ENCODE data around the gene ZXDC.
A peak's percentile ranks its signal among the peaks of the same experiment; 100 is the strongest.

Gene ZXDC

DNA sequence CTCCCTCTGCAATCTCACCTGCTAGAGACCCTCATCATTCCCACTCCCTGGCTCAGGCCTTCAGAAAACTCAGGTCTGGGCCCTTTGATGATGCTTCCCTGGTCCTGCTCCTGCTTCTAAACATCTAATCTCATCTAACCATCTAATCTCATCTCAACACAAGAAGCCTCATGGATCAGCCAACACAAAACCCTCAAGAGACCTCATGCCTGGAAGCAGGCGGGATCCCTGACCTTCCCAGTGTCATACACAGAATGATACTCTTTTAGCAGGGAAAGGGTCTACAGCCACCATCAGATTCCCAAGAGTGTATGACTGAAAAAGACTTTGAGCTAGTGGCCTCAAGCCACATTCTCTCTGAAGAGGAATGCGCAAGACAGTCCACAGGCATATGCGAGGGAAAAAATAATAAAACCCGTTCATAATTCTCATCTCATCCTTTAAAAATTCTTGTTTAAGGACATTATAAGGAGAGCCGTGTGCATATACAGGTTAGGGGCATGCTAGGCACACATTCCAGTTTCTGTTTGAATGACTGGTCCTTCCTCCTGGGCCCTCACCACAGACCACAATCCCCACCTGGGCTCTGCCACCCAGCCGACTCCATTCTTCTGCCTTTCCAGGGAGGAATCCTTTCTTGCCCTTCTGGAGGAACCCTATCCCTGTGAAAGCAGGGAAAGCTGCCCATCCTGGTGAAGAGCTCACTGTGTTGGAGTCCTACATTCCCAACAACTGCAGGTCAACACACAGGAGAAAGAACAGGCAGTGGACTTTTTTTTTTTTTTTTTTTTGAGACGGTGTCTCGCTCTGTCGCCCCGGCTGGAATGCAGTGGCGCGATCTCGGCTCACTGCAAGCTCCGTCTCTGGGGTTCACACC, 2.2 kb downstream of the ZXDC start:
- DNase-seq (ENCODE audit: low spot score) = no peak

DNA sequence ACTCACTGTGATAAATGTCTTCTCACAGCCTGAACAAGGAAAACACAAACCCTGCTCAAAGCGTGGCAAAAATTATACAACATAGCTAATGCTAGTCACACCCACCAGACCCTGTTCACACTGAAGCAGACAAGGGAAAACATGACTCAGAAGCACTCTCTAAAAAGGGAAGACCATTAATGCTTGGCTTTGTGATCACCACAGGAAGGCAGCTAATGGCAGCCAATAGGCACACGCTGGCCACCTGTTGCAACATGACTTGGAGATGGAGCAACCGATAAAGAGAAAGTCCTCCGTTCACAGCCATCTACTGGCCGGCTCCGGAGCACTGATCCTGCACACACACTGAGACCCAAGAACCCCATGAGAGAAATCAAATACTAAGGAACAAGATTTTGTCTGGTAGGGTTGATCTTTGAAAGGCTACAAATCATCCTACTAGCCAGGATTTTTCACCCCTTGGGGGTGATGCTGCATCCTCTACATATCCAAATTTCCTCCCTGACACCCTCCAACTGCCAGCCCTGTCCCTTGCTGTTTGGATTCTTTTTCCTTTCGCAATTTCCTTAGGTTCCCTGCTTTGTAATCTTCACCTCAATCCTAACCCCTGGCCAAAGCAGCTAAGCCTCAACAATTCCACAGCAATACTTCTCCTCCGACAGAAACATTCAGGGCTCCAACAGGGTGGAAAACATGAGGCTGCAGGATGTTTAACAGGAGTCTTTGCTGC, 3.2 kb downstream of the ZXDC start:
- peak; percentile 67 for DNase-seq (ENCODE audit: low spot score)

DNA sequence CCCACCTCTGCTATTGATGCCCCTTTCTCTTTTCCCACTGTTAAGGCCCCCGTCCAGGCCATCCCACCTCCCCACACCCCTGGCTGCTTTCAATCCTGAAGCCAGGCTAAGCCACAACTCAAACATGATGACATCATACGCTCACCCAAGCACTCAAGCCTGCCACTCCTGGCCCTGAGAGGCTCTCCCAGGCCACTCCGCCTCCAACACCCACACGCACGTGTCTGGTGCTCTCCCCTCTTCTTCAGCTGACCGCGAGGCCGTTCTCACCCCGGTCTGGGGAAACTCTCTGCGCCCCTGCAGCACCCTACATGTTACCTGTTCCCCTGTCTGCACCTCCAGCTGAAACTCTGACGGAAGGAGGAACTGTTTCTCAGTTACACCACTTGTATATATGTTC, 6.2 kb downstream of the ZXDC start:
- DNase-seq (ENCODE audit: low spot score) = no peak

DNA sequence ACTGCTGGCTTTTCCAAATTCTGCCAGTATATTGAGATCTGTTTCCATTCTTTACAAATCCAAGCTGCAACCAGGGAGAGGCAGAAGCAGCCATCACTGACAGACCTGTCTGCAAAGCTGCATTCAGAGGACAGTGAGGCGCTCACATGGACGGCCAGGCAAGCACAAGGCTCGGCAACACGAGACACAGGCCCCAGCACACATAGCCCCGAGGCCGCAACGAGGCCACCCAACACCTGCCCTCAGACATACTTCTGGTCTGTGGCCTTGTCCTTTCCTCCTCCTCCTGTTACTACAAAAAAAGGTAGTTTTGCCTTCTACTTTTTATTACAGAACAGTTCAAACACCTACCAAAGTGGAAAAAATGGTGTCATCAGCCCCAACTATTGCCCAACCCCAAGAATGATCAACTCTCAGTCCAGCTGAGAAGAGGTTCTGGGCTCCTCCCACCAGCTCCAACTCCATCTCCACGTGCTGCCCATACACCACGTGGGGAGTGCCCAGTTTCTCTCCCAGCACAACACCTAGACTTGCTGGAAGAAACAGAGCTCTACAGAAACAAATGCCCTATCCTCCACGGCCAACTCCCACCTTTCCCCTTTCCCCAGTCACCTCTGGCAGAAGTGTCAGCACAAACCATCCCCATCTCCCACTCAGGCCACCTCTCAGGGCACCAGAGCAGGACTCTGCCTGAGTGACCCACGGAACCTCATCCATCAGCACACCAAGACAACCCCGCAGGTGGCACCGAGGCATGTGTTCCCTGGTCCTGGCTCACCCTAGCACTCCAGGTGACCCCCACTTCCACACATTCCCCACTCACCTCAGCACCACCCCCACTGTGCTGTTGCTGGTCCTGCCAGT, 7.4 kb downstream of the ZXDC start:
- no peak for DNase-seq (ENCODE audit: low spot score)

DNA sequence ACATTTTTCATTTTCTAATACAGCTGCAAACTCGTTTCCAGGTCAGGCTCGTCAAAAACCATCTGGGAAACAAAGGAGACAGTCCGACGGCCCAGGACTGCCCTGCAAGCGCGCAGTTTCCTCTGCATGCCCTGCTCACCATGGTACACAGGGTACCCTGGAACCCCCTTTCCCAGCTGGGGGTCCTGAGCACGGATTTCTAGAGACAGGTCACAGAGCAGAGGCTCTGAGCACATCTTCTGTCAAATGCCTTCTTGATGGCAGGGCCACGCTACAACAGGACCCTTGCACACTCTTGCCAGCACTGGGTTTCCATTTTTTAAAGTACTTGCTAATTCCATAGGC, 8.1 kb downstream of the ZXDC start:
- no peak for DNase-seq (ENCODE audit: low spot score)

DNA sequence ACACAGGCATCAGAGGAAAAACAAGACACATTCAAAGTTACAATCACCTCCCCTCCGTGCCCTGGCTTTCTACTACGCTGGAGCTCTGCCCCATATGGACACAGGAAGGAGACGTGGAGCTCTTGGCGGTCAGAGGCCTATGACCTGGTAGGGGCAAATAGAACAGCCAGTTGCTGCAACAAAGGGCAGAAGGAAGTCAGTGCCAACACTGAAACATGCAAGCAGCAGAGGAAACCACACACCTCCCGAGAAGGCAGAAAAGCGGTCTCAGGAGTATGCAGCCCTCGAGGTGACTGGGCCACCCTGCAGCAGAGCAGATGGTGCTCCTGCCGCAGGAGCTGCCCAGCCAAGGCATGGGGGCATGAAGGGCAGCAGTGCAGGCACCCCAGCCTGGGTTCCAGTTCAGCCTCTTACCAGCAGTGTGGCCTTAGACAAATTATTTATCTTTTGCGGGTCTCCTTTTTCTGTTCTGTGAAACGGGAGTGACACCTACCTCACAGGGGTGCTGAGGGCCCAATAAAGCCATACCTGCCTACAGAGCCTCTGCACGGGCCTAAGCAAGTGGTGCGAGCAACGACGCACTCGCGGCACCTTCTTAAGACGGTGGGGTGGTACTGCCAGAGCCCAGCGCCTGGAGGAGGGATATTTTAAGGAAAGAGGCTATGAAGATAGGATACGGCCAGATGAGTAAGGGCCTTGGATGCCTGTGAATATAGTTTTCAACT, 8.6 kb downstream of the ZXDC start:
- DNase-seq (ENCODE audit: low spot score) = no peak

DNA sequence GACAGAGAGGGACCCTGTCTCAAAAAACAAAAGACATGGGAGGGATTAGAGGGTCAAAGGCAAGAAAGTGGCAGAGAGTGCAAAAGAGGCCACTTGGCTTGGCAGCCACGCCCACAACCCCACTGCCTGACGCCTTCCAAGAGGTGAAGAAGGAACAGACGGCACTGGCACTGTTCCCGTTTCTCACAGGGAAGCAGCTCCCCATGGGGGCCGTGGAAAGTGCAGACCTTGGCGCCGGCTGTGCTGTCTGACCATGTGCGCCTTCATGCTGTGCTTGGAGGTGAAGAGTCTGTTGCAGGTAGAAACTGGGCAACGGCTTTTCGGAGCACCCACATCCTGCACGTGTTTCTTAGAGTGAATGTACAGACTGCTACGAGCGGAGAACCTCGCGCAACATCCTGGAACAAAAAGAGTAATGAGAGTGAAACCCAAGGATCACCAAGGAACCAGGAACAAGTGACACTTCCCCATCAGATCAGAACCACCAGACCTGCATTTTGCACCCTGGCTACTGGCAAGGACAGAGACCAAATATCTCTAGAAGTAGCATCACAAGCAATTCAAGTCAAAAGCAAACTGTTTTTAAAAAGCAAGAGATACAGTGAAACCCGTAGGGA, 9.7 kb downstream of the ZXDC start:
- DNase-seq (ENCODE audit: low spot score) = no peak

DNA sequence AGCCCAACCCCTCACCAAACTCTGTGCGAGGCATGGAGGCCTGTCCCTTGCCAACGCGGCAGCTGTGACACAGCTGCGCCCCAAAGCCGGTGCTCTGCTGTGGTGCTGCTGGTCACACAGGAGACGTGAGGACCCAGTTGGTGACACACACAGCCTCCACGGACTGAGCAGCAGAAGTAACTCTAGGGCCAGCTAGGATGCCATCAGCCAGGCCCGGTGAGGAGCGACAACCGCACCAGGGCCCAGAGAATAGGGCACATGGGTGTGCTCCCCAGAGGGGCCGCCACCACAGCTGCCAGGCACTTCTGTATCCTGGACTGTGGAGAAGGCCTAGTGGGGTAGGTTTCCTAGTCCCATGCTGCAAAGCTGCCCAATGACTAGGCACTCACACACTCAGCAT, 10.7 kb downstream of the ZXDC start:
- no peak for DNase-seq (ENCODE audit: low spot score)

DNA sequence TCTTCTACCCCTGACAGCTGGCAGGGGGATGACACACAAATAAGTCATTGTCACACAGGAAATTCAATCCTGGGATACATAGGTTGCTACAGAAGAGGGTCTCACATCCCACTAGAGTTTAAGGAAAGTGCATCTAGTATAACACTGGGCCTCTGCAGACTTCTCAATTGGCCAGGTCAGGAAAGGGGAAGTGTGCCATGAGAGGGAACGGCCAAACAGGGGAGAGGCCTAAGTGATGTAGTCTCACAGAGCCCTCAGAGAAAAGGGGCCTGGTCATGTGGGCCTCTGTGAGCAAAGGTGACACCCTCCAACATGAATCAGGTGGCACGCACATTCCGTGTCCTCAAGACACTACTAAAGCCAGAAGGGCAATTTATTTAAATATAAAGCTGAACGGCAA, 11.2 kb downstream of the ZXDC start:
- no peak for DNase-seq (ENCODE audit: low spot score)

DNA sequence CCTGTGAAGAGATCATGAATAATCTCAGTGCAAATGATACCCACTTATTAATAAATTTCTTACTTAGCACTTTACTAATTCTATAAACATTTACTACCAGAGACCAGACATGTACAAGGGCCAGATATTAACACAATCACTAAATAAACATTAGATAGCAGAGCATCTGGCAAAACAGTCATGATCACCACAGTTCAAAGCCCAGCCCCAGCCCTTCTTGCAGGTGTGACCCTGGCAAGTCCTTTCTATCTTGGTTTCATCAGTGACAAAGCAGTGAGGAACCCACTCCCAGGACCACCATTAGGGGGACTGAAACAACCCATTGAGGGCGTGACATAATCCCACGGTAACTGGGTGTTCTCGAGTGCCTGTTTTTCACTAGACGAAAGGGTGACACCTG, 11.6 kb downstream of the ZXDC start:
- no peak for DNase-seq (ENCODE audit: low spot score)

DNA sequence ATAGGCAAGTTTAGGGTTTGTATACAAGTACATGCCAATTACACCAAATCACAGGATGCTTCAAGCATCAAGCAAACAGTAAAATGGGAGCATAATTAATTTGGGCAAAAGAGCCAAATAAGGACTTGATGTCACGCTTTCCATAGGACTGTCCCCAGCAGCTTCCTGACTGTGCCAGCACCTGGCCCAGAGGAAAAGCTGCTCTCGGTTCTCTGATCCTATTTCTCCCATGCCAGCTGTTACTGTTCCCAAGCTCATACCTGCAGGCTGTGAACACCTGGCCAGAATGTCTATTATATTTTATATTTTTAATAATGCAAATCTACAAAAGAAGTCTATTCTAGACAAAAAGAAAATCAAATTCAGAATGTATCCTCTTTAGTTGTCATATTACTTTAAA, 12.2 kb downstream of the ZXDC start:
- no peak for DNase-seq (ENCODE audit: low spot score)

DNA sequence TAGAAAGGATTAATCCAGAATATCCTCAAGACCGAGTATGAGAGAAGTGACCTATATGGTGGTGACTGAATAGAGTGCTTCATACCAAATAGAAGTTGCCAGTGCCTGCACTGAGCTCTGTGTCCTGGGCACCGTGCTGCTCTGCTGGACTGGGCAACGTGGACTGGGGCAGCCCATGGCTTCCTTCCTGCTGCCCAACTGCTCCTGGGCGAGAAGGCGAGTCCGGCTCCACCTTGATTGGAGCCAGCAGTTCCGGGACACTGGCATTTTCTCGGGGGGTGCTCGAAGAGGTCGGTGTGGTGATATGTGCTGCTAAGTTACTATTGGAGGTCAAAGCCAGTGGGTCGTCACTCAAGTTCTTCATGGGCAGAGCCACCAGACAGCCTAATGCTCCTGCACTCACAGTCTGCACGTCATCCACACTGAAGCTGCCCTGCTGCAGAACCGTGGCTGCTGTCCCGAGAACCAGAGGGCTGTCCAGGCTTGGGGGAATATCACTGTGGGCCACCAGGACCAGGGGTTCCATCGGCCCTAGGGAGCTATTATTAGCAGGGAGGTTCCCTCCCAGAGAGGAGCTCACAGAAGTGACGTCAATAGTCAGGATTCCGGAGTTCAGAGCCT, 14.1 kb downstream of the ZXDC start:
- no peak for DNase-seq (ENCODE audit: low spot score)

DNA sequence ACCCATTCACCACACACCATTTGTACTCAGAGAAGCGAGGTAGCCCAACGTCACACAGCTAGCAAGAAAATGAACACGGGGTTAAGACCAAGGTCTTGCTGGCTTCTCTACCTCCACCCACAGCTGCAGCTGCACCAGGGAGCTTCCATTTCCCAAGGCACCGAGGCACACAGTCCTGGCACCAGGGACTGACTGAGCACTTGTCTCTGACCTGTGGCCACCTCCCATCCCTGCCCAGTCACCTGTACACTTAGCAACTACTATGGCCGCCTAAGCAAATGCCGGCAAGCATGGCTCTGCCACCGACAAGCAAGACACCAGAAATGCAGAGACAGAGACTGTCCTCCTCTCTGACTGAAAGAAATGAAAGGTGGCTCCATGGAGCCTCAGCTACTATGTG, 15.3 kb downstream of the ZXDC start:
- no peak for DNase-seq (ENCODE audit: low spot score)

DNA sequence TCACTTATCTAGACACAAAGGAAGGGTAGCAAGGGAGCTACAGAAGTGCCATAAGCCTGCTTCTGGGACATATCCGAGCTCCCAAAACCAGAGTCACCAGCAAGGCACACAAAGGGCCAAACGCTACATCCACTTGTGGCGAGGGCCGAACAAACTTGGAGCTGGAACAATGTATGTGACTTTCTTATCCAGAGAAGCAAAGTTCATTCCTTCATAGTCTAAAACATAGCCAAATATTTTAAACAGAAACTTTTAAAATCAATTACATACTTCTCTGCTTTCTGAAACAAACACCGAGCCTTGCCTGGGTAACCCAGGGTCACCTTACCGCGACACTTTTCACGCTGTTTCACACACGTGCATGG, 15.9 kb downstream of the ZXDC start:
- DNase-seq (ENCODE audit: low spot score) = no peak

DNA sequence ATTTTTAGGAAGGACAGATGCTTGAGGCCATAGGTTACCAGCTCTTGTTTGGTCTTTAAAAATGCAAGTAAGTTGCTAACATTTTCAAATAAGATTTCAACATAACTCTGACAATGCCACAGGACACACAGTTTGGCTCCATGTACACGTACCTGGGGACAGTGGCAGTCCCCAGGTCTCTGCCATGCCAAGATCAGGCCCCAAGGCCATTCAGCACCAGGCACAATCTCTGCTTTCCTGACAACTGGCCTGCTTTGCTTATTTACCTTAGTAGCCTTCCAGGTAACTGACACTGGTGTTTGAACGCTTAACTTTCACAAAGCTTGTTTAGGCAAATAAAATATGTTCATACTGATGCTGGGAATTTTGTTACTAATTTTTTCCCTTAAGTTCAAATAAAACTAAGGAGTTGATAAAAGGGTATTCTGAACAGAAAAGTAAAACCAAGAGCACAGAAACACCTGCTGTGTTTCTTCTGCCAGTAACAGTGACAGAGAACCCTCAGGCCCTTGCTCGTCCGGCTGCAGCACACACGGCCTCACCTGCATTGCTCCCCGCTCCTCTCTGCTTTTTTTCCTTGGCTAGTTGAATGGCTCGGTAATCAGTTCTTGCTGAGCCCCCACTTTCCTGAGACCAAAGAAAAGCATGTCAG, 16.5 kb downstream of the ZXDC start:
- no peak for DNase-seq (ENCODE audit: low spot score)

DNA sequence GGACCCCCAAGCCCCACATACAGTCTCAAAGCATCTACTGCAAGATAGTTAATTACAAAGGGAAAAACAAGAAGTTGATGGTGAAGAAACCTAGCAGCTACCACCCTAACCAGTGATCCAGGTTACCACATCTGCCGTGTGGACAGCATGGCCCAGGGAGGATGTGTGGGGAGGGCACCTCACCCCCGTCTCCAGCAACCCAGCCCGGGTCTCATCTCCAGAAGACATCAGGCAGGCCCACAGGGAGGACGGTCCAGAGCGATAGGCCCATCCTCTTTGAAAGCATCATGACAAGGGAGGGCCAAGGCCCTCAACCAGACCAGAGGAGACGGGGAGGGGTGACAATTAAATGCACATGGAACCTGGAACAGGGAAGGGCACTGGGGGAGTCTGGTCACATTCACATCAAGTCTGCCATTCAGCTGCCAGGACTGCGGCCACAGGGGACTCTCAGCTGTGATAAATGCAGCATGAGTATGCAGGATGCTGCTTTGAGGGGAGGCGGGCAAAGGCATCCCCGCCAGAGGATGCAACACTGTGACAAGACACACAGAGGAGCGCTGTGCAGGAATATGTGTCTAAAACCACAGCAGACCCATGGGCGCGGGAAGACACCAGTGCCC, 18.8 kb downstream of the ZXDC start:
- no peak for DNase-seq (ENCODE audit: low spot score)

DNA sequence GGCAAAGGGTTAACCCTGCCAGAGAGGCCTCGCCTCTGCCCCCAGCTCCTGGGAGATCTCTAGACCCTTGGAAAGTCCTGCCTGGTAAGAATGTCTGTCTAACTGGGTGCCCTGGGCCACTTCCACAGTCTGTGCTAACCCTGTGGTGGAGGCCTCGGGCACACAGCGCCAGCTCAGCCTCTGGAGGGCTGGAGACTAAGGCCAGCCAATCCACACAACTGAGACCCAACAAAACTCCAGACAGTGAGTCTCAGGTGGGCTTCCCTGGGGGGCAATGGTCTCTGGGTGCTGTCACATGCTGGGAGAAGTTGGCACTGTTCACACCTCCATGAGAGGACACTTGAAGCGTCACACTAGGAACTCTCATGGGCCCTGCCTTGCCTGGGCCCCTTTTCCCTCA, 19.5 kb downstream of the ZXDC start:
- DNase-seq (ENCODE audit: low spot score) = no peak

DNA sequence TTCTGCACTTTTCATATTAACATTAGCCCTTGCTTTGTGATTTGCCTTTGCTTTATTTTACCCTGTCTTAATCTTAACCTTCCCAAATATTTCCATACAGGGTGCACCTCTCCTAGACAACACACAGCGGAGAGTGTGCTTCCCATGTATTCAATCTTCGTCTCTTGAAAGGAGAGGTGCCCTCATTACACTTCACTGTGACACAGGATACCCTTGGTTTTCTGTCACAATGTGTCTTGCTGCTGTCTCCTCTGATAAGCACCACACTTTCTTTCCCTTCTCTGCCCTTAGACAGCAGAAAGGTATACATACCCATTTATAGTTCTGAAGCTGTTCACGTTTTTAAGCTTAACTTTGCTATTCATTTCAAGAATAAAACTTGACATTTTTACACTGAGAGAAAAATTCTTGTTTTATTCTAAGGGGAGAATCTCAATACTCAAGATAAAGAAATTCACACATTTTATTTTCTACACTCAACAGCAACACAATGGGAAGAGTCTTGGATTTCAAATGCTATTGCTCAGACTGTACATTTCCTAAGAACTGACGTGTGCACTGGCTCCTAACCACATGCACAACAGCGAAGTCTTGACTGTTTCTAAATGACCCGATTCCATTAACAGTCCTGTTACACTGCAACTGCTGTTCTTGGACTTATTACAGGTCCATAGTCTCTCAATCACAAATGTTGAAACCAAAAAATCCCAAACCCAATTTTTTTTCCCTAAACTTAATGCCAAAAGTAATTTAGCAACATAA, 21.1 kb downstream of the ZXDC start:
- DNase-seq (ENCODE audit: low spot score) = no peak

DNA sequence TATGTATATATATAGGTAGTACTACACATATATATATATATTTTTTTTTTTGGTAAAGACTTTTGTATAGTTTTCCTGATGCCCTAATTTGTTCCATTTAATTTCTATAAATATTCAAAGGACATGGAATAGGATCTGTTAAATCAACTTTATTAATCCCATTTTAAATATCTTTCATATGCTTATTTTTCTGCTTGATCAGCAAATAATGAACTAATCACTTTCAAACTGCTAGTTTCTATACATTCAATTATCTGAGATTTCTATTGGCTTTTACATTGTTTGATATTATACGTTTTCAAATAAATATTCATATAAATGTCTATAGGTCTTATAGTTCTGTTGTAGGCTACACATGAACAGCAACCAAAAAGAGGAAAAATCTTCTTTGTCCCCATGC, 21.7 kb downstream of the ZXDC start:
- no peak for DNase-seq (ENCODE audit: low spot score)

DNA sequence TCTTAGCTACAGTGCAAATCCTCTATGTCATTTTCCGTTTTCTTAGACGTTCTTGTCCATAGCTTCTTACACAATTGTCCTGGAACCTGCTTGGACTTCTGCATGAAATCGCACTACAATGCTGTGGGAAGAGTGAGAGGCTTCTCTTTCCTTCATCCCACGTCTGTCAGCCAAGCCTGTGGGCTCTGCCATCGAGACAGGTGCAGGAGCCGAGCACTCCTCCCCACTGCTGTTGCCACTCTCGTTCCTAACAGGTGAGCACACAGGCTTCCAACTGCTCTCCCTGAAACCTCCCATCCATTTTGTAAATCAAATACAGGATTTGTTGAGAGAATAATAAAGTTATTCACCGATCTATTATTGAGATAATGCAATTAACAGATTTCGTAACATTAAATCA, 23.5 kb downstream of the ZXDC start:
- DNase-seq (ENCODE audit: low spot score) = no peak

All from RKO (cell line).